ENCODE measurements around the gene PLS1.
"Not testable (repeated sequence)": the region's sequence is repeated elsewhere in the genome, so short reads cannot be mapped to it uniquely, and the experiment has no call there.

Gene PLS1, protein sequence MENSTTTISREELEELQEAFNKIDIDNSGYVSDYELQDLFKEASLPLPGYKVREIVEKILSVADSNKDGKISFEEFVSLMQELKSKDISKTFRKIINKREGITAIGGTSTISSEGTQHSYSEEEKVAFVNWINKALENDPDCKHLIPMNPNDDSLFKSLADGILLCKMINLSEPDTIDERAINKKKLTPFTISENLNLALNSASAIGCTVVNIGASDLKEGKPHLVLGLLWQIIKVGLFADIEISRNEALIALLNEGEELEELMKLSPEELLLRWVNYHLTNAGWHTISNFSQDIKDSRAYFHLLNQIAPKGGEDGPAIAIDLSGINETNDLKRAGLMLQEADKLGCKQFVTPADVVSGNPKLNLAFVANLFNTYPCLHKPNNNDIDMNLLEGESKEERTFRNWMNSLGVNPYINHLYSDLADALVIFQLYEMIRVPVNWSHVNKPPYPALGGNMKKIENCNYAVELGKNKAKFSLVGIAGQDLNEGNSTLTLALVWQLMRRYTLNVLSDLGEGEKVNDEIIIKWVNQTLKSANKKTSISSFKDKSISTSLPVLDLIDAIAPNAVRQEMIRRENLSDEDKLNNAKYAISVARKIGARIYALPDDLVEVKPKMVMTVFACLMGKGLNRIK

GRCh38 chr3:142595951-142596725 lies at the start of gene PLS1:
TSS of gene PLS1 (plus strand) at chr3:142596393. CDS start at chr3:142664238, 67,845 bp downstream.
- Mint-ChIP-seq H3K36me3 (no peaks in the 10 kb centered on the region), H3K27me3 (peaks cover 3% of the 10 kb centered on the region), H3K27ac (peak within 1 kb of the TSS; percentile 73), H3K4me3 (peak within 1 kb of the TSS; percentile 97), H3K9me3 (ENCODE audit: low read depth) (no peaks in the 10 kb centered on the region), H3K4me1 (ENCODE audit: low read depth) (peaks cover 20% of the 10 kb centered on the region)

DNA sequence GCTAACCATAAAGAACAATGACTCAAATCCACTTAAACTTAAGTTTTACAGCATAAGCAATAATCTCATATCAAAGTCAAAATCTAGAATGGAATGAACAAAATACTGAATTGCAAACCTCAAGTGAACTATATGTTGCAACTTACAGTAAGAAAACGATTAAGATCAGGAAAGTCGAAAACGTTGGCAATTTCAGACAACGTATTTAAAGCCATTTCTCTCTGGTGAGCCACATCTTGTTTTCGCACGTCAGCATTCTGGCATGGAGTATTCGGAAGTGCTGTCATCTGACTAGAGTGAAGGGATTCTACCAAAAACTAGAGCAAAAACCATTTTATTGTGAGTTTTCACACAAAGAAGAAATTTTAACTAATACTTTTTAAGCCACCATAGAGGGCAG lies 46.2 kb upstream of the PLS1 start:
- Mint-ChIP-seq H3K27me3 (no peaks in the 10 kb centered on the region), H3K27ac (no peak overlapping the region), H3K4me3 (no peak overlapping the region), H3K36me3 (peaks cover 26% of the 10 kb centered on the region), H3K9me3 (ENCODE audit: low read depth) (no peaks in the 10 kb centered on the region), H3K4me1 (ENCODE audit: low read depth) (no peaks in the 10 kb centered on the region)

GRCh38 chr3:142552579-142552978 lies 43.6 kb upstream of the PLS1 start:
- H3K27ac Mint-ChIP-seq; H3K4me3 Mint-ChIP-seq; H3K27me3 Mint-ChIP-seq; H3K4me1 Mint-ChIP-seq (ENCODE audit: low read depth); H3K9me3 Mint-ChIP-seq (ENCODE audit: low read depth): not testable (repeated sequence)
- H3K36me3 Mint-ChIP-seq: peaks cover 34% of the 10 kb centered on the region

- H3K4me1 Mint-ChIP-seq (ENCODE audit: low read depth): no peaks in the 10 kb centered on the region
- no peaks in the 10 kb centered on the region for H3K9me3 Mint-ChIP-seq (ENCODE audit: low read depth)
- no peaks in the 10 kb centered on the region for H3K27me3 Mint-ChIP-seq
- H3K4me3 Mint-ChIP-seq: no peak overlapping the region
- H3K36me3 Mint-ChIP-seq: peaks cover 33% of the 10 kb centered on the region
- no peak overlapping the region for H3K27ac Mint-ChIP-seq
Measured at GRCh38 chr3:142553741-142554140, 42.5 kb upstream of the PLS1 start.

- H3K27me3 Mint-ChIP-seq: no peaks in the 10 kb centered on the region
- no peak overlapping the region for H3K4me3 Mint-ChIP-seq
- no peak overlapping the region for H3K27ac Mint-ChIP-seq
- H3K4me1 Mint-ChIP-seq (ENCODE audit: low read depth): no peaks in the 10 kb centered on the region
- H3K36me3 Mint-ChIP-seq: peaks cover 16% of the 10 kb centered on the region
- no peaks in the 10 kb centered on the region for H3K9me3 Mint-ChIP-seq (ENCODE audit: low read depth)
Measured at GRCh38 chr3:142560118-142560517, 36.1 kb upstream of the PLS1 start.

DNA sequence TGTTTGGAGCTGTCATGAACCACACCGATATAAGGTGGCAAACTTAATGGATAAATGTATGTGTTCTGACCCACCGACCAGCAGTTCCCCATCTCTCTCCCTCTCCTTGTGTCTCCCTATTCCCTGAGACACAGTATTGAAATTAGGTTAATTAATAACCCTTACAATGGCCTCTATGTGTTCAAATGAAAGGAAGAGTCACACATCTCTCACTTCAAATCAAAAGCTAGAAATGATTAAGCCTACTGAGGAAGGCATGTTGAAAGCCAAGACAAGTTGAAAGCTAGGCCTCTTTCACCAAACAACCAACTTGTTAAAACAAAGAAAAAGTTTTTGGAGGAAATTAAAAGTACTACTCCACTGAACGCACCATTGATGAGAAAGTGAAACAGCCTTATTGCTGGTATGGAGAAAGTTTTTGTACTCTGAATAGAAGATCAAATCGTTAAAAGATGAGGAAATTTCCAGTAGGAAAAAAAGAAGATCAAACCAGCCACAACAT lies 32.6 kb upstream of the PLS1 start:
- H3K9me3 Mint-ChIP-seq (ENCODE audit: low read depth): no peaks in the 10 kb centered on the region
- no peaks in the 10 kb centered on the region for H3K27me3 Mint-ChIP-seq
- peaks cover 12% of the 10 kb centered on the region for H3K4me1 Mint-ChIP-seq (ENCODE audit: low read depth)
- H3K36me3 Mint-ChIP-seq: peaks cover 15% of the 10 kb centered on the region
- H3K27ac Mint-ChIP-seq: no peak overlapping the region
- H3K4me3 Mint-ChIP-seq: no peak overlapping the region

GRCh38 chr3:142566096-142566495 lies 30.1 kb upstream of the PLS1 start:
- Mint-ChIP-seq H3K27ac (no peak overlapping the region), H3K27me3 (no peaks in the 10 kb centered on the region), H3K4me1 (ENCODE audit: low read depth) (peaks cover 19% of the 10 kb centered on the region), H3K9me3 (ENCODE audit: low read depth) (no peaks in the 10 kb centered on the region), H3K36me3 (peaks cover 15% of the 10 kb centered on the region), H3K4me3 (no peak overlapping the region)

GRCh38 chr3:142568393-142569017 lies 27.7 kb upstream of the PLS1 start:
- H3K4me3 Mint-ChIP-seq: no peak overlapping the region
- H3K4me1 Mint-ChIP-seq (ENCODE audit: low read depth): peaks cover 25% of the 10 kb centered on the region
- H3K27me3 Mint-ChIP-seq: no peaks in the 10 kb centered on the region
- no peaks in the 10 kb centered on the region for H3K9me3 Mint-ChIP-seq (ENCODE audit: low read depth)
- peaks cover 12% of the 10 kb centered on the region for H3K36me3 Mint-ChIP-seq
- H3K27ac Mint-ChIP-seq: no peak overlapping the region

DNA sequence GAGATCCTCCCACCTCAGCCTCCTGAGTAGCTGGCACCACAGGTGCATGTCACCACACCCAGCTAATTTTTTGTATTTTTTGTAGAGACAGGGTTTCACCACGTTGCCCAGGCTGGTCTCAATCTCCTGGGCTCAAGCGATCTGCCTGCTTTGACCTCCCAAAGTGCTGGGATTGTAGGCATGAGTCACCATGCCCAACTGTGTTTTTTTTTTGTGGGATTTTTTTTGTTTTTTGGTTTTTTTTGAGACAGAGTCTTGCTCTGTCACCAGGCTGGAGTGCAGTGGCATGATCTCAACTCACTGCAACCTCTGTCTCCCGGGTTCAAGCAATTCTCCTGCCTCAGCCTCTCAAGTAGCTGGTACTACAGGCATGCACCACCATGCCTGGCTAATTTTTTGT lies 26.8 kb upstream of the PLS1 start:
- not testable (repeated sequence) for H3K9me3 Mint-ChIP-seq (ENCODE audit: low read depth); H3K27ac Mint-ChIP-seq; H3K4me3 Mint-ChIP-seq; H3K27me3 Mint-ChIP-seq
- peaks cover 29% of the 10 kb centered on the region for H3K4me1 Mint-ChIP-seq (ENCODE audit: low read depth)
- H3K36me3 Mint-ChIP-seq: peaks cover 15% of the 10 kb centered on the region

GRCh38 chr3:142574223-142574622 lies 22.0 kb upstream of the PLS1 start:
- peak overlapping the region; percentile 66 for H3K27ac Mint-ChIP-seq
- H3K4me3 Mint-ChIP-seq, H3K36me3 Mint-ChIP-seq: not testable (repeated sequence)

DNA sequence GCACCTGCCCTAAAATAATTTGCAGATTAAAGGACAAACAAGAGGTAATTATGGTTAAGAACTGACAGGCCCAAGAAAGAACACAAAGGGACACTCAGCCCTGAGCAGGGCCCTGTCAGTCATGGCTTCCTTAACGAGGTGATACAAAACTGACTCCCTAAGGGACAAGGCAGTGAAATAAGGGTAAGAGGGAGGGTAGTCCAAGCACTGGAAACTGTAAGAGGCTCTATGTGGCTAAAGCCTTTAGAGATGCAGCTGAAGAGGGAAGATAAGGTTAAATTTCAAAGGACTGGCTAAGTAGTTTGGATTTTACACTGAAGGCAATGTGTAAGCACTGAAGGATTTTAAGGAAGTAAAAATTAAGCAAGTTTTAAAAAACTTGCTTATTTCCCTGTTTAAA lies 21.5 kb upstream of the PLS1 start:
- Mint-ChIP-seq H3K4me3 (peak overlapping the region; percentile 53), H3K36me3 (peaks cover 6% of the 10 kb centered on the region), H3K4me1 (ENCODE audit: low read depth) (peaks cover 61% of the 10 kb centered on the region), H3K27ac (peak overlapping the region; percentile 66), H3K27me3 (no peaks in the 10 kb centered on the region), H3K9me3 (ENCODE audit: low read depth) (no peaks in the 10 kb centered on the region)

More at GRCh38 chr3:142574223-142574622, 22.0 kb upstream of the PLS1 start:
- peaks cover 56% of the 10 kb centered on the region for H3K4me1 Mint-ChIP-seq (ENCODE audit: low read depth)
- H3K27me3 Mint-ChIP-seq; H3K9me3 Mint-ChIP-seq (ENCODE audit: low read depth): not testable (repeated sequence)

- Mint-ChIP-seq H3K9me3 (ENCODE audit: low read depth) (no peaks in the 10 kb centered on the region), H3K36me3 (peaks cover 4% of the 10 kb centered on the region), H3K27ac (peak overlapping the region; percentile 61), H3K27me3 (no peaks in the 10 kb centered on the region), H3K4me1 (ENCODE audit: low read depth) (peaks cover 57% of the 10 kb centered on the region), H3K4me3 (peak overlapping the region; percentile 100)
Measured at GRCh38 chr3:142576792-142577191, 19.4 kb upstream of the PLS1 start.

DNA sequence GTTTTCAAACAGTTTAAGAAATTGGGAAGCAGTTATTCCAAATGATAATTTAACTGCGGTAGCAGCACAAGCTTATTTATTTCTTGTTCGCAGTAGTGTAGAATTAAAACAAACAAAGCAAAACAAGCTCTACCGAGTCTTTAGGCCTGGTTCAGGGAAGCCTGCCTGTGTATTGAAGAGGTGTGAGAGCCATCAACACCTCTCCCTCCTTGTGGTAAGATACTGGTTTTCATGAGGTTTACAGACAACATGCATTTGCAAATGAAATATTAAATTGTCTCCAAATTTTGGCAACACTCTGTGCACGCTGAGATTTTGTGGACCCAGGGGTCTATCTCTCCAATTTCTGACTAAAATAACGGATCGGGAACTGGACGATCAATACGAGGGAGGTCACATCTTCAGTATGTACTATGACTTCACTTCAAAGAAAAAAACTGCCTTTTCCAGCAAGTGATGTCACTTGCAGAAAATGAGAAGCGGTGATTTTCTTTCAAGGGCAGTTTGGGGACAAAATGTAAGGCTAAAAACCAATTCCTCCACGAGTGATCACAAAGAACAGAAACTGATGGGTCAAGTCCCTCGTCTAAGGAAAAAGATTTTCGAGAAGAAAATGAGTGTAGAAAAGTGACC lies 18.4 kb upstream of the PLS1 start:
- H3K27ac Mint-ChIP-seq: peak overlapping the region; percentile 98
- peaks cover 4% of the 10 kb centered on the region for H3K36me3 Mint-ChIP-seq
- peaks cover 55% of the 10 kb centered on the region for H3K4me1 Mint-ChIP-seq (ENCODE audit: low read depth)
- H3K4me3 Mint-ChIP-seq: peak overlapping the region; percentile 100
- H3K27me3 Mint-ChIP-seq: no peaks in the 10 kb centered on the region
- no peaks in the 10 kb centered on the region for H3K9me3 Mint-ChIP-seq (ENCODE audit: low read depth)
